Endothelial cell of umbilical vein (primary cell): ENCODE results near the gene LHFPL2. TPM values are rescaled to one million over a fixed set of nuclear protein-coding genes. Genes with fewer than 3 reads are reported as not detected.

ENCODE experiments used
- BruUV-seq: library from RNA; stranded (reverse); fragments of 400-500 nt; replicated peaks from 2 replicates; lab custom pipeline; 2021; lab: Mats Ljungman, UMichigan
- CTCF ChIA-PET: fragments of 300-600, 350-600 bp; sonication (Branson Sonifier 250); formaldehyde crosslinking; loops from one replicate; lab custom pipeline; 2021; ENCODE audit warnings: antibody characterized with exemption, inconsistent platforms; lab: Charles Lee
- POLR2A ChIA-PET: fragments of 300-600, 350-600 bp; sonication (Branson Sonifier 250); formaldehyde crosslinking; loops from one replicate; lab custom pipeline; 2021; ENCODE audit warnings: antibody characterized with exemption, inconsistent platforms; lab: Charles Lee
- DNase-seq: peaks from one replicate; pipeline ENCODE4 v3.0.0-alpha.2; 2011; ENCODE audit warnings: low read depth, low spot score
- FAIRE-seq: peaks from 2 replicates; lab custom pipeline; 2011; peaks lifted over from hg19 to GRCh38; lab: Jason Lieb, UNC
- H2AFZ ChIP-seq: 2 replicates; pipeline ENCODE4 v1.6.0; 2012; ENCODE audit warnings: low read depth, low read length, control low read depth, inconsistent platforms
- H3K27ac ChIP-seq: 2 replicates; pipeline ENCODE4 v1.5.1; 2011; ENCODE audit warnings: low read depth, mild to moderate bottlenecking, control low read depth, low read length, moderate library complexity; ENCODE audit not compliant: insufficient read depth
- H3K27me3 ChIP-seq, 2 experiments: 2 replicates each; pipeline versions ENCODE4 v1.6.0 to v1.6.1; 2011; ENCODE audit warnings: low read length in 2 of 2, mixed read lengths in 1 of 2; ENCODE audit not compliant: control insufficient read depth in 2 of 2, insufficient read depth in 2 of 2
- H3K36me3 ChIP-seq, 2 experiments: 2 replicates in 1 of 2; 3 replicates in 1 of 2; pipeline ENCODE4 v1.5.1; 2011; ENCODE audit warnings: low read length in 2 of 2, mild to moderate bottlenecking in 1 of 2, moderate library complexity in 1 of 2; ENCODE audit not compliant: control insufficient read depth in 2 of 2, insufficient read depth in 2 of 2; ENCODE audit errors: extremely low read depth in 1 of 2
- H3K4me1 ChIP-seq: 3 replicates; pipeline ENCODE4 v1.5.1; 2011; ENCODE audit warnings: mild to moderate bottlenecking, low read length; ENCODE audit not compliant: control insufficient read depth, insufficient read depth; ENCODE audit errors: extremely low read depth
- H3K4me2 ChIP-seq: 2 replicates; pipeline ENCODE4 v1.6.1; 2011; ENCODE audit warnings: low read length, control low read depth, mixed read lengths; ENCODE audit not compliant: insufficient read depth
- H3K4me3 ChIP-seq, 3 experiments: fragments of 200-600 bp in 1 of 3; sonication (generic), shearing (Covaris generic) in 1 of 3; replicated peaks in 1 of 3; 2 replicates each; pipeline ENCODE4 v1.5.1; 2011 to 2016; ENCODE audit warnings: control low read depth in 3 of 3, low read length in 3 of 3, mild to moderate bottlenecking in 2 of 3, inconsistent platforms in 1 of 3, low read depth in 1 of 3, moderate library complexity in 1 of 3; ENCODE audit not compliant: insufficient read depth in 1 of 3
- H3K79me2 ChIP-seq: 2 replicates; pipeline ENCODE4 v1.6.0; 2012; ENCODE audit warnings: low read length, inconsistent platforms; ENCODE audit not compliant: control insufficient read depth, insufficient read depth
- H3K9ac ChIP-seq: replicated peaks from 2 replicates; pipeline ENCODE3; 2011; ENCODE audit warnings: low read length, control low read depth; ENCODE audit not compliant: insufficient read depth; ENCODE audit errors: extremely low read depth
- H3K9me1 ChIP-seq: replicated peaks from 3 replicates; pipeline ENCODE4 v1.6.0; 2011; ENCODE audit warnings: mild to moderate bottlenecking, low read length; ENCODE audit not compliant: control insufficient read depth, insufficient read depth; ENCODE audit errors: extremely low read depth
- H3K9me3 ChIP-seq: replicated peaks from 2 replicates; pipeline ENCODE4 v1.5.1; 2012; ENCODE audit warnings: low read length, inconsistent platforms; ENCODE audit not compliant: control insufficient read depth, insufficient read depth
- H4K20me1 ChIP-seq: replicated peaks from 2 replicates; pipeline ENCODE3; 2011; ENCODE audit warnings: mild to moderate bottlenecking, low read length; ENCODE audit not compliant: control insufficient read depth, insufficient read depth; ENCODE audit errors: extremely low read depth
- EZH2 ChIP-seq: IDR thresholded peaks from 2 replicates; pipeline ENCODE4 v1.6.1; 2012; ENCODE audit warnings: borderline replicate concordance, low read depth, mild to moderate bottlenecking, moderate library complexity, low read length, inconsistent platforms; ENCODE audit not compliant: severe bottlenecking
- FOS ChIP-seq: IDR thresholded peaks from 2 replicates; pipeline ENCODE4 v1.6.1; 2011; ENCODE audit warnings: mild to moderate bottlenecking, low read length, moderate library complexity, borderline replicate concordance; ENCODE audit not compliant: insufficient read depth
- GATA2 ChIP-seq: IDR thresholded peaks from 2 replicates; pipeline ENCODE4 v1.7.0; 2011; ENCODE audit warnings: low read depth, mild to moderate bottlenecking, moderate library complexity, mixed read lengths, low read length; ENCODE audit not compliant: insufficient read length, insufficient read depth
- JUN ChIP-seq: IDR thresholded peaks from 2 replicates; pipeline ENCODE4 v1.6.1; 2011; ENCODE audit warnings: borderline replicate concordance, low read depth; ENCODE audit not compliant: insufficient read length, insufficient read depth
- MYC ChIP-seq: IDR thresholded peaks from one replicate; pipeline ENCODE4 v1.6.1; 2011; ENCODE audit warnings: mild to moderate bottlenecking, low read depth, low read length
- POLR2A ChIP-seq: IDR thresholded peaks from 2 replicates; pipeline ENCODE4 v1.6.1; 2012; ENCODE audit warnings: low read depth, mild to moderate bottlenecking, control low read depth, low read length
- POLR2AphosphoS5 ChIP-seq: IDR thresholded peaks from 2 replicates; pipeline ENCODE4 v1.6.1; 2012; ENCODE audit warnings: low read depth, mild to moderate bottlenecking, control low read depth, low read length, moderate library complexity; ENCODE audit not compliant: insufficient read depth
- dilution Hi-C: fragments of 300-500 bp; cut with MboI; formaldehyde crosslinking; loops from one replicate; pipeline ENCODE4 v1.15.0; 2019; ENCODE audit warnings: low sequenced_read_pairs; ENCODE audit not compliant: extremely low pct_ligation_motif_present
- intact Hi-C: fragments of 100-400 bp; cut with micrococcal nuclease; formaldehyde crosslinking; loops from one replicate; pipeline ENCODE4 v1.10.0; 2022
- polyA plus RNA-seq, 4 experiments: library from polyadenylated mRNA; depleted of rRNA in 3 of 4; stranded (reverse) in 3 of 4; unstranded in 1 of 4; fragments of >200 nt; gene quantifications; 2 replicates each; pipeline versions ENCODE4 v1.2.1 to v1.2.3, GENCODE V29; 2011 to 2012; ENCODE audit warnings: missing spikeins in 1 of 4
- total RNA-seq: library from RNA; stranded (reverse); gene quantifications from 2 replicates; pipeline ENCODE4 v1.2.3, GENCODE V29; 2021
- TF ChIP-seq, protein P1 (sequence below), 2 donors: IDR thresholded peaks; 1 replicate in 1 of 2; 2 replicates in 1 of 2; pipeline ENCODE4 v1.5.1; 2011; ENCODE audit warnings: low read length in 2 of 2, mild to moderate bottlenecking in 2 of 2, moderate library complexity in 2 of 2, control low read depth in 1 of 2, inconsistent platforms in 1 of 2, low read depth in 1 of 2; ENCODE audit not compliant: insufficient read depth in 1 of 2; ENCODE audit errors: extremely low read depth in 1 of 2
- TF ChIP-seq, protein P2 (sequence below): IDR thresholded peaks from 2 replicates; pipeline ENCODE4 v1.6.1; 2011; ENCODE audit not compliant: insufficient read depth, insufficient read length

Gene LHFPL2
- total and polyA plus RNA-seq, 2 donors (not counting 3 experiments of a cell fraction or from before 2014, with no cell fraction given): 9.6 to 36.3 TPM

- FAIRE-seq (no peak), DNase-seq (no peak)
- Histone ChIP-seq H3K36me3 (no peaks in the 10 kb centered on the region), H3K79me2 (no peaks in the 10 kb centered on the region), H3K4me2 (no peak overlapping the region), H3K27ac (no peak overlapping the region), H3K9me1 (no peaks in the 10 kb centered on the region), H3K9ac (no peak overlapping the region), H3K9me3 (no peaks in the 10 kb centered on the region), H3K4me3 (no peak overlapping the region), H3K4me1 (peaks cover 2% of the 10 kb centered on the region), H3K27me3 (no peaks in the 10 kb centered on the region), H4K20me1 (no peaks in the 10 kb centered on the region), H2AFZ (no peak overlapping the region)
- dilution Hi-C loops (no loop called here), intact Hi-C loops (loop anchor here (1.0 to 5.0 kb wide), 6 partner anchors 60 to 495 kb away; partner anchors contain the start of gene LHFPL2)
- TF ChIP-seq, protein P1, sequence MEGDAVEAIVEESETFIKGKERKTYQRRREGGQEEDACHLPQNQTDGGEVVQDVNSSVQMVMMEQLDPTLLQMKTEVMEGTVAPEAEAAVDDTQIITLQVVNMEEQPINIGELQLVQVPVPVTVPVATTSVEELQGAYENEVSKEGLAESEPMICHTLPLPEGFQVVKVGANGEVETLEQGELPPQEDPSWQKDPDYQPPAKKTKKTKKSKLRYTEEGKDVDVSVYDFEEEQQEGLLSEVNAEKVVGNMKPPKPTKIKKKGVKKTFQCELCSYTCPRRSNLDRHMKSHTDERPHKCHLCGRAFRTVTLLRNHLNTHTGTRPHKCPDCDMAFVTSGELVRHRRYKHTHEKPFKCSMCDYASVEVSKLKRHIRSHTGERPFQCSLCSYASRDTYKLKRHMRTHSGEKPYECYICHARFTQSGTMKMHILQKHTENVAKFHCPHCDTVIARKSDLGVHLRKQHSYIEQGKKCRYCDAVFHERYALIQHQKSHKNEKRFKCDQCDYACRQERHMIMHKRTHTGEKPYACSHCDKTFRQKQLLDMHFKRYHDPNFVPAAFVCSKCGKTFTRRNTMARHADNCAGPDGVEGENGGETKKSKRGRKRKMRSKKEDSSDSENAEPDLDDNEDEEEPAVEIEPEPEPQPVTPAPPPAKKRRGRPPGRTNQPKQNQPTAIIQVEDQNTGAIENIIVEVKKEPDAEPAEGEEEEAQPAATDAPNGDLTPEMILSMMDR (IDR thresholded peaks at IDR 0.05; ENCODE audit: extremely low read depth in 1 of 2, insufficient read depth in 1 of 2, low read depth in 1 of 2, low read length in 2 of 2): no peak
- no peak for TF ChIP-seq GATA2
- TF ChIP-seq FOS: no peak
- no peak for TF ChIP-seq JUN
- TF ChIP-seq, protein P2, sequence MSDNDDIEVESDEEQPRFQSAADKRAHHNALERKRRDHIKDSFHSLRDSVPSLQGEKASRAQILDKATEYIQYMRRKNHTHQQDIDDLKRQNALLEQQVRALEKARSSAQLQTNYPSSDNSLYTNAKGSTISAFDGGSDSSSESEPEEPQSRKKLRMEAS: no peak
- no peak for TF ChIP-seq POLR2AphosphoS5
- no peak for TF ChIP-seq EZH2
- no peak for TF ChIP-seq POLR2A
- no peak for TF ChIP-seq MYC
- POLR2A ChIA-PET: no interaction called here
- CTCF ChIA-PET: interaction anchor here (1.0 to 3.6 kb wide), 28 partner anchors 9 to 666 kb away, joined by 3 to 47 read pairs (median 4); partner anchors contain the start of gene ARSB
- no TSS peak for BruUV-seq
Measured at GRCh38 chr5:78467140-78467539, 181.4 kb downstream of the LHFPL2 start.
